ENCODE data around the gene CSNK1D.

GRCh38 chr17:82272495-82273326 is 789 bp downstream of the CSNK1D start:
- no peak for TF ChIP-seq POLR2A (IDR thresholded peaks at IDR 0.05)
- no peak for TF ChIP-seq CTCF (IDR thresholded peaks at IDR 0.05)
